ENCODE results near the gene COL4A5.

- TF ChIP-seq, protein P1, sequence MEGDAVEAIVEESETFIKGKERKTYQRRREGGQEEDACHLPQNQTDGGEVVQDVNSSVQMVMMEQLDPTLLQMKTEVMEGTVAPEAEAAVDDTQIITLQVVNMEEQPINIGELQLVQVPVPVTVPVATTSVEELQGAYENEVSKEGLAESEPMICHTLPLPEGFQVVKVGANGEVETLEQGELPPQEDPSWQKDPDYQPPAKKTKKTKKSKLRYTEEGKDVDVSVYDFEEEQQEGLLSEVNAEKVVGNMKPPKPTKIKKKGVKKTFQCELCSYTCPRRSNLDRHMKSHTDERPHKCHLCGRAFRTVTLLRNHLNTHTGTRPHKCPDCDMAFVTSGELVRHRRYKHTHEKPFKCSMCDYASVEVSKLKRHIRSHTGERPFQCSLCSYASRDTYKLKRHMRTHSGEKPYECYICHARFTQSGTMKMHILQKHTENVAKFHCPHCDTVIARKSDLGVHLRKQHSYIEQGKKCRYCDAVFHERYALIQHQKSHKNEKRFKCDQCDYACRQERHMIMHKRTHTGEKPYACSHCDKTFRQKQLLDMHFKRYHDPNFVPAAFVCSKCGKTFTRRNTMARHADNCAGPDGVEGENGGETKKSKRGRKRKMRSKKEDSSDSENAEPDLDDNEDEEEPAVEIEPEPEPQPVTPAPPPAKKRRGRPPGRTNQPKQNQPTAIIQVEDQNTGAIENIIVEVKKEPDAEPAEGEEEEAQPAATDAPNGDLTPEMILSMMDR (IDR thresholded peaks at IDR 0.05; ENCODE audit: extremely low read depth in 1 of 2, insufficient read depth in 1 of 2, low read depth in 1 of 2, low read length in 2 of 2) = no peak
- TF ChIP-seq POLR2AphosphoS5 (IDR thresholded peaks at IDR 0.05; ENCODE audit: insufficient read depth, low read depth, low read length) (no peak), EZH2 (IDR thresholded peaks at IDR 0.05; ENCODE audit: borderline replicate concordance, low read depth, low read length, severe bottlenecking) (no peak), MAX (IDR thresholded peaks at IDR 0.05; ENCODE audit: insufficient read depth, insufficient read length) (no peak), GATA2 (IDR thresholded peaks at IDR 0.05; ENCODE audit: insufficient read depth, insufficient read length, low read depth, low read length) (no peak), POLR2A (IDR thresholded peaks at IDR 0.05; ENCODE audit: low read depth, low read length) (no peak), MYC (IDR thresholded peaks at IDR 0.05; ENCODE audit: low read depth, low read length) (no peak), FOS (IDR thresholded peaks at IDR 0.05; ENCODE audit: borderline replicate concordance, insufficient read depth, low read length) (no peak), JUN (IDR thresholded peaks at IDR 0.05; ENCODE audit: borderline replicate concordance, insufficient read depth, insufficient read length, low read depth) (no peak)
Observed at GRCh38 chrX:108722561-108722960, 282.9 kb downstream of the COL4A5 start.
